Measurements from ENCODE around the gene PRPF19.

Gene PRPF19

DNA sequence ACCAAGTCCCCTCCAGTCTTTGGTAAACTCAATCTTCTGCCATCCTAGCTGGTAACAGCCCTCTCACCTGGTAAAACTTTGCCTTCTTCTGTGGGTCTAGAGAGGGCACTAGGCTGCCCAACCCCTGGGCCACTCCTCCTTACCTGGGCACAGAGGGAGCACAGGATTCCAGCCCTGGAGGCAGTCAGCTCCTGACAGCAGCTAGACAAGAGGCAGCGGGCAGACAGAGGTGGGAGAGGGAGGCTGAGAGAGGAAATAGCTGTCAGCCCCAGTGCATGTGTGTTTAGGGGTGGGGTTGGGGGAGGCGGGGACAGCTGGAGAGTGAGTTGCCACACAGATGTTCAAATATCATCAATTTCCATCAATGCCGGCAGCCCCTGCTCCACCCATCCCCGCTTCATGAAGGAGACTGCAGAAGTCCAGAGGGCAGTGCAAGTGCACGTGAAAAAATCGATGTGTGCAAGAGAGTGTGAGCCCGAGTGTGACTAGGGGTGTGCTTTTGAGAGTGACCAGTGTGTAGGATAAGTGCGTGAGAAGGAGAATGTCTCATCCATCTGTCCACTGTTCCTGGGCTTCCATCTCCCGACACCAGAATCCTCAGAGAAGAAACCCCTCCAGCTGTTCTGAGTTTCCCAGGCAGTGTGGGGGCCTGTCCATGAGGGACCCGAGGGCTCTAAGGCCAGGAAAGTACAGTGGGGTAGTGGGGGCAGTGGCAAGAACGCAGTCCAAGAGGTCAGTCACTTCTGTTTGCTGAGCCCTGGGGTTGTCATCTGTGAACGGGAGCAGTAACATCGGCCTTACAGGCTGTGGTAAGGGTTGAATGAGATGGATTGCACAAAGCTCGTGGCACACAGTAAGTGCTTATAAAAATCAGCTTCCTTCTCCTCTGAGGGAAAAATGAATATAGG is 50.4 kb downstream of the PRPF19 start, which contains the start of gene PTGDR2:
Gene PTGDR2, minus strand, starts transcription at position 225 of the 908 bp plus-strand sequence. CDS start 2,228 bp downstream, outside the sequence.
- no peak for DNase-seq

DNA sequence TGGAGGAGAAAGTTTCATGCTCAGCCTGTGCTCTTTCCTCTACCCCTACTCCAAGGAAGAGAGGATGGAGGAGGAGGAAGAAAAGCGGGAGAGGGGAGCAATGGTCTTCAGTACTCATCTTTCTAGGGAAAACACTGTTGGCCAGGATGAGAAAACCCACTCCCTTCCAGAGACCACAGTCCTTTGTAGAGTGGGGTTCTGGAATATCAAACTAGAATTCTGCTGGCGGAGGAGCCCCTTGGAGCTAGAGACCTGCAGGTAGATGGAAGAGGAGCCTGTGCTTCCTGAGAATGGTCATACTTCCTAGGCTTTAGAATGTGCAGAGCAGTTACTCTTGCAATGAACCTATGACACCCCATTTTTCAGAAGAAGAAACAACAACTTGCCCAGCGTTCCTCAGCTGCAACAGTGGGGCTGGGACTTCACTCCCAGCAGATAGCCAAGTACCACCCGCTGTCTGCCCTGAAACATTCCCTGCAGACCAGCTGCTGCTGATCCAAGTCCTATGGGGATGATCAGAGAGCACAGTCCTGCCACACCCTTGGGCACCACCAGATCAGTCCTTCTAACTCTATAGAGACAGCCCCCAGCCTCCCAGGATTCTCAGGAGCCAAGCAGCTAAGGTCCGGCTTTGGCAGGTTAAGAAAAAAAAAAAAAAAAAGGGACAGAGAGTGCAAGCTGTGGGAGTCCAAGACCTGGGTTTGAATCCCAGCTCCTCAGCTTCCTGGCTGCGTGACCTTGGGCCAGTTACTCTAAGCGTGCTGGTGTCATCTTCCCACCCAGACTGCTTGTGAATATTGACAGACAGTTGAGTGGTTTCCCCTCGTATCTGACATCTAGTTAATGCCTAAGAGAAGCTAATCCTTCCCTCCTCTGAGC is 51.3 kb downstream of the PRPF19 start:
- no peak for DNase-seq

DNA sequence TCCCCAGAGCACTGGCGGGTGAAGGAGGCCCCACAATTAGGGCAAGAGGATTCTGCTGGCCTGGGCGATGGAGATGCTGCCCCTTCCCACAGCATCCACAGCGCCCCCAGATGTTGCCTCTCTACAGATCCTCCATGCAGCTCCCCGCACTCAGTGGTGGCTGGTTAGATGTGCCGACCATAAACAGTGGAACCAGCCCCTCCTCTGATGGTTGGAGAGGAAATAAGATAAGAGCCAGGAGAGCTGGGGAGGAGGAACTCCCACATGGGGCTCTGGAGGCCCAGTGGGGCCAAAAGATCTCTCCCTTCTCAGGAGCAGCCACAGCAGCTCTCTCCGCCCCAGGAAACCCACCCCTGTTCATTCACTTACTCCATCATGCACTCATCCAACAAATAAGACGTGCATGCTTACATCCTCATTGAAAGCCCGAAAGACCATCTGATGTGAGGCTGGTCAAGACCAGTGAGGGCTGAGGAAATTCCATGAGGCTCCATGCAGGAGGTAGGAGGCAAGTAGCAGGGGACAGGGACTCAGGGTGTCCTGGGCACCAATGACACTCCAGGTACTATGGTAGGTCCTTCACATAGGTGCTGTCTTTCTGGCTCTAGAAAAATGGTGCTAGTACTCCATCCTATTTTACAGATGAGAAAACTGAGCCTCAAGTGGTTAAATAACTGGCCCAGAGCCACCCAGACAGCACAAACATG is 52.1 kb downstream of the PRPF19 start:
- no peak for DNase-seq

DNA sequence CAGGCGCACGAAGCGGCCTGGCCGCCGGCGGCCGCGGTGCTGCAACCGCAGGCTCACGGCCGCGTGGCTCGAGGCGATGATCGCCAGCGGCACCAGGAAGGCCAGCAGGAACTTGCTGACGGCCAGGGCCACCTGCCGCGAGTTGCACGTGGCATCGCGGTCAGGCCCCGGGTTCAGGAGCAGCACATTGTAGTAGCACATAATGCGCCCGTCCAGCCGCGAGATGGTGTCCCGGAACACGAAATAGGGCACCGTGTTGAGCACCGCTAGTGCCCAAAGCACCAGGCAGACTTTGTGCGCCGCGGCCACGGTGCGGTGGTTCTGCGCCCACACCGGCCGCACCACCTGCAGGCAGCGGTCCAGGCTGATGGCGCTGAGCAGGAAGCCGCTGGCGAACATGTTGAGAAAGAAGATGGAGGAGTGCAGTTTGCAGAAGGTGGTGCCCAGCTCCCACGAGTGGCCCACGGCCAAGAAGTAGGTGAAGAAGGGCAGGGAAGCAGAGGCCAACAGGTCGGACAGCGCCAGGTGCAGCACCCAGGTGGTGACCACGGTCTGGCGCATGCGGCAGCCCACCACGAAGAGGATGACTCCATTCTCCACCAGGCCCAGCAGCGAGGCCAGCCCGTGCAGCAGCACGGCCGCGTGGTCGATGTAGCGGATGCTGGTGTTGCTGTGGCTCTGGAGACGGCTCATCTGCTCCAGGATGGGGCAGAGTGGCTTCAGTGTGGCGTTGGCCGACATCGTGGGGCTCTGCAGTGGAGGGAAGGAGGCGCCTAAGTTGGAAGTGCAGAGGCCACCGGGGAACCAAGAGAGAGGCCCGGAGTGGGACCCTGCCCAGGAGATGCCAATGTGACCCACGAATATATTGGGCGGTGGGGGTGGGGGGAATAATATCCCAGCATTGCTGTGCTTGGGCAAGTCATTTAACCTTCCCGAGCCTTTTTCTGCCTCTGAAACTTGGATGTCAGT is 53.1 kb downstream of the PRPF19 start:
- no peak for DNase-seq

DNA sequence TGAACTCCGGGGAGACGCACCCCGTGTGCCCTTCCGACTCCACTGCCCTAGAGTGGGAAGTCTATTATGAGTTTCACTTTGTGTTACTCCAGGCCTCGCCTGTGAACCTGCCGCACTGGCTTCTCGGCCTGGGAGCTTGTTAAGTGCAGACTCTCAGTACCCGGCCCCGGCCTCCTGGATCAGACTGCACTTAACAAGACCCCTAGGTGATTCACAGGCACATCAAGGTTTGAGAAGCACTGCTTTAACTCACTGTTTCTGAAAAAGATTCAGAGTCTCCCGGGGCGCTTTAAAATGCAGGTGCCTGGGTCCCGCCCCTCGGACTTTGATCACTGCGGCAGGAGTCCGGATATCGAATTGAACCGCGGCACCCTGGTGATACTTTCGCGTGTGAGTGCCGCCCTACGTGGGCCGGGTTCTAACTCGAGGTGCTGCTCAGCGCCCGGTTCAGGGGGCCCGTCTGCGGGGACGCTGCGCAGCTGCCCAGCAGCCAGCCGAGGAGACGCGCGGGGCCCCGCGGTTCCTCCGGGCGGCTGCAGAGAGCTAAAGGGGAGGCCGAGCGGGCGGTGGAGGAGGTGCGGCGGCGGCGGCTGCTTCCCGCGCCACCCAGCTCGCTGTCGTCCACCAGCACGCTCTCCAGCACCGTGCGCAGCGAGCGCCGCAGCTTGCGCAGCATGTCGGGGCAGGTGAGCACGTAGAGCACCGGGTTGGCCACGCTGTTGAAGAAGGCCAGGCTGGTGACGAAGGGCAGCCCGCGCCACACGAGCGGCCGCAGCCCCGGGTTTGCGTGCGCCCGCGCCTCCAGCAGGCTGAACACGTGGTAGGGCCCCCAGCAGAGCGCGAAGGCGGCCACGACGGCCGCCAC is 54.0 kb downstream of the PRPF19 start:
- no peak for DNase-seq

DNA sequence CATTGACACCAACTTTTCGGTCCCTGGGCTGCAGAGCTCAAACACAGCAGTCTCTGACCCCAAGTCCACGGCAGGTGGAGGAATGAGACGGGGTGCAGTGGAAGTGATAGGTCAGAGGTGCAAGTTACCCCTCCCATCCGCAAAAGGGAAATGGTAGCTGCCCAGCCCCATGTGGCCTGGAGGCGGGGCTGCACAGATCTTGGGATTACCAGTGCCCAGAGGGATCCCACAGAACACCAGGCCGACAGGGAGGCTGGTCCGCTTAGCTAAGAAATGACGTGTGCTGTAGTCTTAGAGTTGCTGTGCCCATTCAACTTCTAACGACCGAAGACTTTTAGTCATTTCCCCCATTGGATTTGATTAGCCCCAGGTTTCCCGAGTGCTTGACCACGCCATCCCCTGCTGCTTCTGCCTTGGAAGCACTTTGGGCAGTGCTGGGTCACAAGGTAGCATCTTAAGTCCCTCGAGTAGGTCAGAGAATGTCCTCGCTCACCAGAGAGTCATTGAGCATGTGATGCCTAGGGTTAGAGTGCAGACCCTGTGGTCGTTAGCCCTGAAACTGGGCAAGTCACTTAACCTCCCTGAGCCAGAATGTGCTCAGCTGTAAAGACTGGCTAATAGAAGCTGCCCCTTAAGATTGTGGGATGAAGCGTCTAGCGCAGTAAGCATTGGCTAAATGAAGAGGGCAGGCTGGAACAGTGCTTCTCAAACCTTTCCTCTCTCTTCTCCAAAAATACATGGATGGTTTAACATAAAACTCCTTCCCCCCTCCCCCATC is 54.9 kb downstream of the PRPF19 start:
- DNase-seq, result no peak

DNA sequence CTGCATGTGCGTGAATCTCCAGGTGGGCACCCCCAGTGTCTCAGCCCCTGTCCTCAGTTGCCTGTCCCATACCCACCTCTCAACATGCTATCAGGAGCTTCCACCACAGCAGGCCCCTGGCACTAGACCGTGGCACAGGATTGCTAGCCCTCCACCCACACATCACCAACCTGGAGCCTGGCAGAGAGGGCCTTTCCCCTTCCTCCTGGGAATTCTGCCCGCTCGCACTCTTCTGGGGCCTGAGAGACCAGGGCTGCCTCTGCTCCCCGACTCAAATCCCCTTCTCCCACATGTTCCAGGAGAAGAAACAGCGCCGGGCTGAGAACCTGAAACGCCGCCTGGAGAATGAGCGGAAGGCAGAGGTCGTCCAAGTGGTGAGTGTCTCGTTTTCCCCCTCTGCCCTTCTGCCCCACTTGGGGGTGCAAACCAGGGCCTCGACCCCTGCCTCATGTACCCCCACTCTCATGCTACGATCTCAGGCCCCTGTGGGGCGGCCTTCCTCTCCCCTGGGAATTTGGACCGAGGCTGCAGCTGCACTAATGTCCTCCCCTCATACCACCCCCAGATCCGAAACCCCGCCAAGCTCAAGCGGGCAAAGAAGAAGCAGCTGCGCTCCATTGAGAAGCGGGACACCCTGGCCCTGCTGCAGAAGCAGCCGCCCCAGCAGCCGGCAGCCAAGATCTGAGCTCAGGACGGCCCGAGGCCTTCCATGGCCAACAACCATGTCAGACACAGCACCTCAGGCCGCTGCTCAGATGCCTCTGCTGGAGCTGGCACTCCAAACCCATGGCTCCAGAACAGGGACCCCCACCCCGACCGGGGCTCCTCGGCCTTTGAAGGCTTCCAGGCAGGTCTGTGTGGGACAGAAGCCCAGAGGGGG is 56.5 kb downstream of the PRPF19 start:
- DNase-seq, result no peak

DNA sequence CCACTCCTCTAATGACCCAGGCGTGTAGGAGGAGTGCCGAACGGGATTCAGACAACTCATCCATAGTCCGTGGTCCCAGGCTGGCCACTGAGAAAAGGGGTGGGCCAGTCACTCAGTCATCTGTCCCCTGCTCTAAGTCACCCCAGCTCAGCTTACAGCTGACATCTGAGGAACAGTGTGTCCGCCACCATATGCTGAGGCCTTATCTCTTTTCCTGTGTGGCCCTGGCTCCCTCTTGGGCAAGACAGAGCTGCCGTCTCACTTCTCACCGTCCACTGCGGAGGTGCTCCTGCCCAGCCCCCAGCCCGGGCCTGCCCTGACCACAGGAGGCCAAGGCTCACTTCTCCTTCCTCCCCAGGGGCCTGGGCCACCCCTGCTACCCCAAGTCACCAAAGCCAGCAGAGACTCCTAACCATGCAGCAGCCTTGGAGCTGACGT is 57.7 kb downstream of the PRPF19 start:
- no peak for DNase-seq

DNA sequence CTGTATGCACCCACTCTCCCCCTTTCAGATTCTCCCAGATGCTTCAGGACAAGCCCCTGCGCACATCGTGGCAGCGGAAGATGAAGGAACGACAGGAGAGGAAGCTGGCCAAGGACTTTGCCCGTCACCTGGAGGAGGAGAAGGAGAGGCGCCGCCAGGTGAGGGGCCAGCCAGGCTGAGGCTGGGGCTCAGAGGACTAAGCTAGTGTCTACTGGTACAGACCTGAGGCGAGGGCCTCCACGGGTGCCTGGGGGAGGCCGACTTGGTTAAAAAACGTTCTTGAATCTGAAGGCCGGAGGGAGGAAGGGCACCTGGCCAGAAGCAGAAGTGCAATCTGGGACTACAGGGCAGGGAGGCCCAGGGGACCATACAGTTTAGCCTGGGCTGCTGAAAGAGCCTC is 58.5 kb downstream of the PRPF19 start:
- no peak for DNase-seq

DNA sequence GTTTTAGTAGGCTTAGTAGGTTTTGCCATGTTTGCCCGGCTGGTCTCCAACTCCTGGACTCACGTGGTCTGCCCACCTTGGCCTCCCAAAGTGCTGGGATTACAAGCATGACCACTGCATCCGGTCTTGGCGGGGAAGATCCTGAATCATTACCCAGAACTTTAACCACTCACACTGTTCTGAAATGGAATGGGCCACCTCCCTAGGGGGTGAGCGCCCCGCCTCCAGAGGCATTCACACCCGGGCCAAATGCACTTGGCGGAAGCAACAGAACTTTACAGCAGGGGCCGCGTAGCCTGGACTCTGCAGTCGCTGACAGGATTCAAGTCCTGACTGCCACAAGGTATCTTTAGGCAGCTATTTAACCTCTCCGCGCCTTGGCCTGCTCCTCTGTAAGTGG is 59.1 kb downstream of the PRPF19 start:
- no peak for DNase-seq

DNA sequence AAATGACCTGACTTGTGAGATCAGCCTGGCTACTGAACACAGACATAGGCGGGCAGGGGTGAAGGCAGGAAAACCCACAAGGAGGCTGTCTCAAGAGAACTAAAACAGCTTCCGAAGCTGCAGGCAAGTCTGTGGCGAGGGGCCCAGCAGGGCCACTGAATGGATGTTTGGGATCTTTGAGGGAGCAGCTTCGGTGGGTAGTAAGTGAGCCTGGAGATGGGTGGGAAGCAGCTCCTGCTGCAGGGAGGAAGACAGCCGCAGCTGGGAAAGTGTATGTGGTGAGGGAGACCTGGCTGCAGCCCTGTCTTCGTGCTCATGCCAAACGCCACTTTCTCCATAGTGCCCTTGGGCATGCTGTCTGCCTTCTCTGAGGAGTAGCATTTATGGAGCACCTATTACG is 61.0 kb downstream of the PRPF19 start:
- DNase-seq, result no peak

DNA sequence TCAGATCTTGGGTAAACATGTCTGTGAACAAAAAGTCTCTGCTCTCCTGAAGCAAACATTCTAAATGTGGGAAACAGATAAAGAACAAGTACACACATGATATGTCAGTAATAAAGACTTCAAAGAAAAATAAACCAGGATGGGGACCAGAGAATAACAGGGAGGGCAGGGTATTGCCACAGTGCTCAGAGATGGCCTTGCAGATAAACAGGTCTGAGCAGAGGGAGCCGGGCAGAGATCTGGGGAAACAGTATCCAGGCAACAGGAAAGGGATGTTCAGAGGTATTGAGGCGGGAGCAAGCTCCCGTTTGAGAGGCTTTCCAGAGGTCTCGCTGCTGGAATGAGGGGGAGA is 61.5 kb downstream of the PRPF19 start:
- no peak for DNase-seq

DNA sequence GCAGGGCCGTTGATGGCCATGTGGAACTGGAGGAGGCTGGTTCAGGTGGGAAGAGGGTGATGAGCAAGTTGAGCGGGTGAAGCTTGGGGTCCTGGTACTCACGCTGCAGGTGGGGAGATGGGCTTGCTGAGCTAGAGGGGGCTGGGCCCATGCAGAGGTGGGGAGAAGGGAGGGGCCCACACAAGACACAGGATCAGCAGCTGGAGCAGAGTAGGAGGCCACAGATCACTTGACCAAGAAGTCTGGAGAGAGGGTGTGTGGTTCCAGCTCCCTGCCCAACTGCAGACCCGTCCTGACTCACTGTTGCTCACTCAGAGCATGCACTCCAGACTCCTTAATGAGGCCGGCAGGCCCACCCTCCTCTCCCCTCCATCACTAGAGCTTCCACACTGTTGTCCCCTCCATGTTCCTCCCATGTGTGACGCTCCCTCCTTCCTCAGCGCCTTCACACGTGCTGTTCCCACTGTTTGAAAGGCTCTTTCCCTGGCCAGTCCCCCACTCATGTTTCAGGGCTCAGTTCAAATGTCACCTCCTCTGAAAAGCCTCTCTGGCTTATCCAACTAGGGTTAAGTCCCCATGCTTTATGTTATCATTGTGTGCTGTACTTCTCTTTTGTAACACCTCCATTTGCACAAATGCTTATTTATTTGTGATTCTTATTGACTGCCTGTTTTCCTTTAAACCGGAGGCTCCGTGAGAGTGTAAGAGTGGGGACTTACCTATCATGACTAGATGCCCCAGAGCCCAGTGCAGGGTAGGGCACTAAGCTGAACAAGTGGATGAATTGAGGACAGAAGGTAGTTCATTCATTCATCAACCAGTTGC is 62.1 kb downstream of the PRPF19 start:
- no peak for DNase-seq

DNA sequence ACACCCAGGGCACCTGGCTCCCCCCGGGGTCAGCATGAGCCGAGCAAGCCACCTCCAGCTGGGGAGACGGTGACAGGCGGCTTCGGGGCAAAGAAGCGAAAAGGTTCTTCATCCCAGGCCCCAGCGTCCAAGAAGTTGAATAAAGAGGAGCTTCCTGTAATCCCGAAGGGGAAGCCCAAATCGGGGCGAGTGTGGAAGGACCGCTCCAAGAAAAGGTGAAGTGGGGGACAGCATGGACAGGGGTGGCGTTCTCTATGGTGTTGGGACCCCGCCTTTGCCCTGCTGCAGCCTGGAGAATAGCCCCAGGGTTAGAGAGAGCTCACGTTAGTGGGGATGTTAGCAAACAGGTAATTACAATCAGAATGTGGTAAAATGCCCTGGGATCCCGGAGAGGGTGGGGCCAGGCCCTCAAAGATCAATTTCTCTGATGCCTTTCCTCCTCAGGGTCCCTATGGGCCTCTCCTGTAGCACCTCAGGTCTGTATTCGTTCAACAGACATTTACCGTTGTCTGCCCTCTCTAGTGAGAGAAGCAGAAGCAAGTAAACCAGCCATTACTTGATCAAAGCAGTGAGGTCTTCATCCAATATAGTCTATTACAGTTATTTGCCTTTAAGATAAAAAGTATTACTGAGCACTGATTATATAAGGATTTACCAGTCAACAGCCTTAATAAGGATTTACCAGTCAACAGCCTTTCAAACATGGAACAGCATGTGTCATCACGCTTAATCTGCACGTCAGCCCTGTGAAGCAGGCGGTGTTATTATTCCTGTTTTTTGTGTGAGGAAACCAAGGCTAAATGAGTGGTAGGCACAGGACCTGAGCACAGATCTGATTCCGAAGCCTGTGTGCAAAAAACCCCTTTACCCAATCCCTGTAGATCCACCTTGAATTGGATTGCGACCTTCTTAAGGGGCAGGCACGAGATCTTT is 63.5 kb downstream of the PRPF19 start:
- no peak for DNase-seq

DNA sequence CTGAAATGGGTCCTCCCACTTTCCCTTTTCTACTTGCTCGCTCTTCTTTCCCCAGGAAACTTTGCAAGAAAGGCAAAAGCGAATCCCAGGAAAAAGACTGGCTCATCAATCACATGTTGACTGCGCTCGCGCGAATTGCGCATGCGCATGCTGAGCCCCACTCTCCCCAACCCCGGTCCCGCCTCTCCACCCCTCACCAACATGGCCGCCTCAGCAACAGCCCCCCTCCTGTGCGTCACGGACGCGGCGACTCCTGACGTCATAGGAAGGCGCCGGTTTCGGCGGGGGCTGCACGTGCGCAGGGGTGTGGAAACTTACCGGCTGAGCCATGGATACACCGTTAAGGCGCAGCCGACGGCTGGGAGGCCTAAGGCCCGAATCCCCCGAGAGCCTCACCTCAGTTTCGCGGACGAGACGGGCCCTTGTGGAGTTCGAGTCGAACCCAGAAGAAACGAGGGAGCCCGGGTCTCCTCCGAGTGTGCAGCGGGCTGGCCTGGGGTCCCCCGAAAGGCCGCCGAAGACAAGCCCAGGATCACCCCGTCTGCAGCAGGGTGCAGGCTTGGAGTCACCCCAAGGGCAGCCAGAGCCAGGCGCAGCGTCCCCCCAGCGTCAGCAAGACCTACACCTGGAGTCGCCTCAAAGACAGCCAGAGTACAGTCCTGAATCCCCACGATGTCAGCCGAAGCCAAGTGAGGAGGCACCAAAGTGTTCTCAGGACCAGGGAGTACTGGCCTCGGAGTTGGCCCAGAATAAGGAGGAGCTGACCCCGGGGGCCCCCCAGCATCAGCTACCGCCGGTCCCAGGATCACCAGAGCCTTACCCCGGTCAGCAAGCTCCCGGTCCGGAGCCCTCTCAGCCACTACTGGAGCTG is 64.4 kb downstream of the PRPF19 start, which contains the start of gene CCDC86:
Gene CCDC86, plus strand, starts transcription at position 317 of the 871 bp plus-strand sequence. Its CDS starts 12 bp downstream, at position 329.
- DNase-seq, result peak; percentile 98

All from stimulated activated CD4-positive, alpha-beta T cell treated with anti-CD3 and anti-CD28 coated beads, Interleukin-1b, Interleukin-23, amount 100 ng/mL, for 48 hours (primary cell).